HCT116 (cell line): ENCODE data around the gene TMEM120A. TPM values are rescaled to one million over a fixed set of nuclear protein-coding genes. Genes with fewer than 3 reads are reported as not detected.

Source experiments
- ATAC-seq: fragments of 200-7000 bp; cut with Tn5 transposase; 2 replicates; pipeline ENCODE4 v1.9.1; 2020; ENCODE audit warnings: mild to moderate bottlenecking, moderate library complexity
- BruUV-seq: library from RNA; stranded (reverse); fragments of 400-500 nt; replicated peaks from 2 replicates; lab custom pipeline; 2021; lab: Mats Ljungman, UMichigan
- CTCF ChIA-PET: fragments of 300-600 bp; sonication (Branson Sonifier 250); formaldehyde crosslinking; loops from one replicate; lab custom pipeline; 2021; ENCODE audit warnings: antibody characterized with exemption; lab: Charles Lee
- POLR2A ChIA-PET: fragments of 300-600, 350-600 bp; sonication (Branson Sonifier 250); formaldehyde crosslinking; loops from one replicate; lab custom pipeline; 2021; ENCODE audit warnings: antibody characterized with exemption; lab: Charles Lee
- RAD21 ChIA-PET, 2 experiments: fragments of 300-600 bp; sonication (Branson Sonifier 250); formaldehyde crosslinking; loops; one replicate each; lab custom pipeline; 2023; ENCODE audit warnings: low total read pairs in 2 of 2; ENCODE audit not compliant: uncharacterized antibody in 2 of 2, unreplicated experiment in 2 of 2, low non-redundant PET in 1 of 2; lab: Charles Lee
- DNase-seq: peaks from one replicate; pipeline ENCODE4 v3.0.0-alpha.2; 2010; ENCODE audit warnings: low read depth, low spot score
- H2AFZ ChIP-seq: fragments of 200-600 bp; shearing (Covaris generic), sonication (generic); 2 replicates; pipeline ENCODE4 v1.6.1; 2017; ENCODE audit warnings: low read depth, mixed run types, mixed read lengths, antibody characterized with exemption, low read length; ENCODE audit not compliant: poor library complexity, severe bottlenecking
- H3K27ac ChIP-seq: 2 replicates; pipeline ENCODE4 v1.5.1; 2012; ENCODE audit warnings: low read depth, low read length
- H3K27me3 ChIP-seq: fragments of 200-600 bp; sonication (generic); 2 replicates; pipeline ENCODE4 v1.6.1; 2016; ENCODE audit warnings: mixed run types, low read length, mixed read lengths; ENCODE audit not compliant: insufficient read depth
- H3K36me3 ChIP-seq, 2 experiments: fragments of 200-500 bp in 1 of 2; fragments of 200-600 bp in 1 of 2; sonication (Bioruptor generic) in 1 of 2; sonication (generic) in 1 of 2; 2 replicates each; pipeline versions ENCODE4 v1.5.1 to v1.6.1; 2014 to 2016; ENCODE audit warnings: low read length in 2 of 2, inconsistent platforms in 1 of 2, mixed read lengths in 1 of 2, mixed run types in 1 of 2; ENCODE audit not compliant: insufficient read depth in 2 of 2, control insufficient read depth in 1 of 2
- H3K4me1 ChIP-seq, 2 experiments: fragments of 200-600 bp in 1 of 2; sonication (generic) in 1 of 2; 2 replicates each; pipeline versions ENCODE4 v1.5.1 to v1.6.1; 2012 to 2017; ENCODE audit warnings: low read length in 2 of 2, inconsistent platforms in 1 of 2, mild to moderate bottlenecking in 1 of 2, mixed read lengths in 1 of 2, mixed run types in 1 of 2, moderate library complexity in 1 of 2; ENCODE audit not compliant: insufficient read depth in 2 of 2, control insufficient read depth in 1 of 2
- H3K4me2 ChIP-seq: fragments of 200-600 bp; sonication (generic); 2 replicates; pipeline ENCODE4 v1.6.1; 2017; ENCODE audit warnings: mixed run types, low read length, mixed read lengths
- H3K4me3 ChIP-seq, 2 experiments: fragments of 200-600 bp in 1 of 2; sonication (generic) in 1 of 2; replicated peaks in 1 of 2; 2 replicates each; pipeline ENCODE4 v1.5.1; 2011 to 2016; ENCODE audit warnings: low read length in 2 of 2, control low read depth in 1 of 2, low read depth in 1 of 2, mild to moderate bottlenecking in 1 of 2, mixed read lengths in 1 of 2, mixed run types in 1 of 2
- H3K79me2 ChIP-seq: fragments of 200-600 bp; sonication (generic); 2 replicates; pipeline ENCODE4 v1.6.1; 2017; ENCODE audit warnings: mild to moderate bottlenecking, mixed run types, low read length, moderate library complexity, mixed read lengths; ENCODE audit not compliant: insufficient read depth
- H3K9ac ChIP-seq: fragments of 200-600 bp; sonication (generic); 2 replicates; pipeline ENCODE4 v1.6.1; 2016; ENCODE audit warnings: low read length, mixed read lengths
- H3K9me2 ChIP-seq: fragments of 200-600 bp; sonication (generic), shearing (Covaris generic); 2 replicates; pipeline ENCODE4 v1.6.1; 2017; ENCODE audit warnings: mixed run types, mild to moderate bottlenecking, moderate library complexity; ENCODE audit not compliant: insufficient read depth
- H3K9me3 ChIP-seq, 2 experiments: fragments of 200-500 bp in 1 of 2; fragments of 200-600 bp in 1 of 2; sonication (Bioruptor generic) in 1 of 2; sonication (generic) in 1 of 2; 2 replicates each; pipeline ENCODE4 v1.6.1; 2014 to 2017; ENCODE audit warnings: low read length in 2 of 2, mixed read lengths in 2 of 2, inconsistent platforms in 1 of 2, low read depth in 1 of 2, mild to moderate bottlenecking in 1 of 2, mixed run types in 1 of 2, moderate library complexity in 1 of 2; ENCODE audit not compliant: control insufficient read depth in 1 of 2, insufficient read depth in 1 of 2
- H4K20me1 ChIP-seq: fragments of 200-600 bp; sonication (generic), shearing (Covaris generic); 2 replicates; pipeline ENCODE4 v1.6.1; 2017; ENCODE audit warnings: mixed run types, mild to moderate bottlenecking, moderate library complexity; ENCODE audit not compliant: insufficient read depth
- CBX3 ChIP-seq: IDR thresholded peaks from 2 replicates; pipeline ENCODE4 v1.6.1; 2012; ENCODE audit warnings: low read depth
- EGR1 ChIP-seq: IDR thresholded peaks from 2 replicates; pipeline ENCODE4 v1.6.1; 2012; ENCODE audit warnings: low read depth
- ELF1 ChIP-seq: IDR thresholded peaks from 2 replicates; pipeline ENCODE4 v1.6.1; 2012; ENCODE audit warnings: low read depth, borderline replicate concordance
- EZH2 ChIP-seq: fragments of 200-600 bp; sonication (generic); IDR thresholded peaks from 2 replicates; pipeline ENCODE4 v1.6.1; 2017; ENCODE audit warnings: antibody characterized with exemption, mixed run types
- EZH2phosphoT487 ChIP-seq: fragments of 200-600 bp; IDR thresholded peaks from 2 replicates; pipeline ENCODE4 v1.6.1; 2018; ENCODE audit warnings: antibody characterized with exemption, borderline replicate concordance
- FOSL1 ChIP-seq: IDR thresholded peaks from 2 replicates; pipeline ENCODE4 v1.6.1; 2012; ENCODE audit warnings: low read depth
- JUND ChIP-seq: IDR thresholded peaks from 2 replicates; pipeline ENCODE4 v1.6.1; 2012
- POLR2A ChIP-seq: IDR thresholded peaks from 2 replicates; pipeline ENCODE4 v1.7.0; 2011; ENCODE audit warnings: borderline replicate concordance; ENCODE audit not compliant: insufficient read depth, insufficient read length; ENCODE audit errors: extremely low read depth
- POLR2AphosphoS5 ChIP-seq: IDR thresholded peaks from 2 replicates; pipeline ENCODE4 v1.6.1; 2011; ENCODE audit warnings: mild to moderate bottlenecking, low read depth, low read length, moderate library complexity
- SIN3A ChIP-seq: IDR thresholded peaks from 2 replicates; pipeline ENCODE4 v1.6.1; 2012; ENCODE audit warnings: low read depth
- SP1 ChIP-seq: IDR thresholded peaks from 2 replicates; pipeline ENCODE4 v1.6.1; 2012; ENCODE audit warnings: low read depth
- SRF ChIP-seq: IDR thresholded peaks from 2 replicates; pipeline ENCODE4 v1.6.1; 2012; ENCODE audit warnings: low read depth
- YY1 ChIP-seq: IDR thresholded peaks from 2 replicates; pipeline ENCODE4 v1.6.1; 2011; ENCODE audit warnings: low read length, low read depth, moderate library complexity, mild to moderate bottlenecking; ENCODE audit not compliant: insufficient replicate concordance; ENCODE audit errors: extremely low read depth
- ZFX ChIP-seq: fragments of 450-650 bp; IDR thresholded peaks from 2 replicates; pipeline ENCODE4 v1.6.1; 2017
- ZNF274 ChIP-seq: fragments of 200-500 bp; sonication (Bioruptor generic); IDR thresholded peaks from 2 replicates; pipeline ENCODE4 v1.6.1; 2014; ENCODE audit warnings: mild to moderate bottlenecking, low read depth, low read length, inconsistent platforms
- intact Hi-C: fragments of 100-400 bp; cut with micrococcal nuclease; formaldehyde crosslinking; loops from 2 replicates; pipeline ENCODE4 v1.10.0; 2022
- total RNA-seq: library from RNA; stranded (reverse); gene quantifications from one replicate; pipeline ENCODE4 v1.2.1, GENCODE V29; 2021; ENCODE audit not compliant: unreplicated experiment
- TF ChIP-seq, protein P1 (sequence below), 3 experiments: fragments of 200-600 bp in 1 of 3; sonication (generic) in 1 of 3; IDR thresholded peaks in 2 of 3; conservative IDR thresholded peaks in 1 of 3; 2 replicates each; pipeline ENCODE4 v1.5.1; 2012 to 2017; ENCODE audit warnings: low read depth in 2 of 3, low read length in 2 of 3, antibody characterized with exemption in 1 of 3, borderline replicate concordance in 1 of 3, control low read depth in 1 of 3, mild to moderate bottlenecking in 1 of 3, mixed read lengths in 1 of 3, mixed run types in 1 of 3, moderate library complexity in 1 of 3; ENCODE audit not compliant: insufficient read depth in 1 of 3
- TF ChIP-seq, protein P2 (sequence below): IDR thresholded peaks from 2 replicates; pipeline ENCODE4 v1.6.1; 2012
- TF ChIP-seq, protein P3 (sequence below): IDR thresholded peaks from 2 replicates; pipeline ENCODE4 v1.6.1; 2012
- TF ChIP-seq, protein P4 (sequence below): IDR thresholded peaks from 2 replicates; pipeline ENCODE4 v1.6.1; 2012; ENCODE audit warnings: low read depth

Gene TMEM120A
- total RNA-seq, 1 experiment from 2014 or later = 25.9 TPM

DNA sequence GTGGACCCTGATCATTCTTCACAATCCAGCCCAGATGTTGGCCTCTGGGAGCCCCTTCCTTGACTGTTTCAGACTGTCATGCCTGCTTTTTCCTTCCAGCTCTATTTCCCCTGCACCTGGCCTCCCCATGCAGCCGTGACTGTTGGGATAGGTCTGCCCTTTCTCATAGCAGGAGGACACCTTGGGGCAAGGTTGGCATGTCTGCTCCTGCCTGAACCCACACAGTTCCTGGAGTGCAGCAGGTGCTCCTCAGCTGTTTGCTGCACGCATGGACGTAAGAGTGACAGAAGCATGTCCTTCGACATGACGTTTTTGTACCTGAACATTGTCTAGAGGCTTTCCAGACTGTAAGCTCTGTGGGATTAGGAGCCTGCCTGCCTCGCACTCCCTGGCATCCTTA is 55.5 kb downstream of the TMEM120A start (continued):
- TF ChIP-seq, protein P1, sequence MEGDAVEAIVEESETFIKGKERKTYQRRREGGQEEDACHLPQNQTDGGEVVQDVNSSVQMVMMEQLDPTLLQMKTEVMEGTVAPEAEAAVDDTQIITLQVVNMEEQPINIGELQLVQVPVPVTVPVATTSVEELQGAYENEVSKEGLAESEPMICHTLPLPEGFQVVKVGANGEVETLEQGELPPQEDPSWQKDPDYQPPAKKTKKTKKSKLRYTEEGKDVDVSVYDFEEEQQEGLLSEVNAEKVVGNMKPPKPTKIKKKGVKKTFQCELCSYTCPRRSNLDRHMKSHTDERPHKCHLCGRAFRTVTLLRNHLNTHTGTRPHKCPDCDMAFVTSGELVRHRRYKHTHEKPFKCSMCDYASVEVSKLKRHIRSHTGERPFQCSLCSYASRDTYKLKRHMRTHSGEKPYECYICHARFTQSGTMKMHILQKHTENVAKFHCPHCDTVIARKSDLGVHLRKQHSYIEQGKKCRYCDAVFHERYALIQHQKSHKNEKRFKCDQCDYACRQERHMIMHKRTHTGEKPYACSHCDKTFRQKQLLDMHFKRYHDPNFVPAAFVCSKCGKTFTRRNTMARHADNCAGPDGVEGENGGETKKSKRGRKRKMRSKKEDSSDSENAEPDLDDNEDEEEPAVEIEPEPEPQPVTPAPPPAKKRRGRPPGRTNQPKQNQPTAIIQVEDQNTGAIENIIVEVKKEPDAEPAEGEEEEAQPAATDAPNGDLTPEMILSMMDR (IDR thresholded peaks at IDR 0.05 in 2 of 3, conservative IDR thresholded peaks at IDR 0.05 in 1 of 3; ENCODE audit: borderline replicate concordance in 1 of 3, insufficient read depth in 1 of 3, low read depth in 2 of 3, low read length in 2 of 3) = no peak
- TF ChIP-seq JUND (no peak), EGR1 (no peak), SIN3A (no peak)

DNA sequence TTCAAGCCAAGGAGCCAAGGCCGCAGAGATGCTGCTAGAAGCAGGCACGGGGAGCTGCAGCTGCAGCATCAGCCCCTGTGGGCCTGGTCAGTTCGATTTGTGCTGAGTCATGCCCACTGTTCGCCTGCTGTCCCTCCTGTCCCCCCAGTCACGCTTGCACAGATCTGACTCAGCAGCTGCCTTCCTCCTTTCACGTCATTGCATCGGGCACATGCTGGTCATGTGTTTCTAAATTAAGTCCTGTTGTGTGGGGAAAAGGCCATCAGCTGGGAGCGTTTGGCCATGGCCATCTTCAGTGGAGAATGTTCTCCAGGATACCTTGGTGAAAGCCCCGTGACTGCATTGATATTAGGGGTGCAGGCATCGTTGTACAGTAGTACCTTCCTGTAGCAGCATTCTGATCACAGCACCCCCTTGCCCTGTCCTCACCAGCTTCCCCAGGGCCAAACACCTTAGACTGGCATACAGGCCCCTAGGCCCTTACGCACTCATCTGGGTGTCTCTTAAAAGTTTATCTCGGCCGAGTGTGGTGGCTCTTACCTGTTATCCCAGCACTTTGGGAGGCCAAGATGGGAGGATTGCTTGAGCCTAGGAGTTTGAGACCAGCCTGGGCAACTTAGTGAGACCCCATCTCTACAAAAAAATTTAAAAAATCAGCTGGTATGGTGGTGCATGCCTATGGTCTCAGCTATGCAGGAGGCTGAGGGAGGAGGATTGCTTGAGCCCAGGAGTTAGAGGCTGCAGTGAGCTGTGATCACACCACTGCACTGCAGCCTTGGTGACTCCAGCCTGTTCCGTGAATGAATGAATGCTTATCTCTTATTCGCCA is 56.2 kb downstream of the TMEM120A start:
- BruUV-seq = no TSS peak
- intact Hi-C loops = no loop called here
- Histone ChIP-seq H3K4me2 (no peak overlapping the region), H3K4me1 (peaks cover 24 to 32% of the 10 kb centered on the region in 2 experiments), H3K9me3 (no peaks in the 10 kb centered on the region), H2AFZ (no peak overlapping the region), H4K20me1 (no peaks in the 10 kb centered on the region), H3K27ac (peak overlapping the region; percentile 10; the same call in 1 of the 2 replicates), H3K4me3 (no peak overlapping the region), H3K9me2 (no peaks in the 10 kb centered on the region), H3K79me2 (peaks cover 24% of the 10 kb centered on the region), H3K36me3 (no peaks in the 10 kb centered on the region), H3K27me3 (no peaks in the 10 kb centered on the region), H3K9ac (no peak overlapping the region)
- ChIA-PET RAD21 (interaction anchor here in 1 of 2 experiments (0.6 kb wide), 1 partner anchor 82 kb away, joined by 4 read pairs; no protein-coding TSS in a partner anchor), POLR2A (interaction anchor here (1.2 kb wide), 1 partner anchor 23 kb away, joined by 5 read pairs; no protein-coding TSS in a partner anchor), CTCF (no interaction called here)
- ATAC-seq = no peak
- peak; percentile 61 for DNase-seq
- TF ChIP-seq FOSL1 (no peak), CBX3 (no peak), SP1 (peak; percentile 48), ZNF274 (no peak), EZH2phosphoT487 (no peak), POLR2AphosphoS5 (peak; percentile 31; the same call in 1 of the 2 replicates), YY1 (no peak), ELF1 (no peak), ZFX (no peak), EZH2 (no peak), SRF (no peak), POLR2A (no peak), SIN3A (no peak)
- TF ChIP-seq, protein P2, sequence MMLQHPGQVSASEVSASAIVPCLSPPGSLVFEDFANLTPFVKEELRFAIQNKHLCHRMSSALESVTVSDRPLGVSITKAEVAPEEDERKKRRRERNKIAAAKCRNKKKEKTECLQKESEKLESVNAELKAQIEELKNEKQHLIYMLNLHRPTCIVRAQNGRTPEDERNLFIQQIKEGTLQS = no peak
- TF ChIP-seq, protein P3, sequence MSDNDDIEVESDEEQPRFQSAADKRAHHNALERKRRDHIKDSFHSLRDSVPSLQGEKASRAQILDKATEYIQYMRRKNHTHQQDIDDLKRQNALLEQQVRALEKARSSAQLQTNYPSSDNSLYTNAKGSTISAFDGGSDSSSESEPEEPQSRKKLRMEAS = peak; percentile 88
- TF ChIP-seq, protein P4, sequence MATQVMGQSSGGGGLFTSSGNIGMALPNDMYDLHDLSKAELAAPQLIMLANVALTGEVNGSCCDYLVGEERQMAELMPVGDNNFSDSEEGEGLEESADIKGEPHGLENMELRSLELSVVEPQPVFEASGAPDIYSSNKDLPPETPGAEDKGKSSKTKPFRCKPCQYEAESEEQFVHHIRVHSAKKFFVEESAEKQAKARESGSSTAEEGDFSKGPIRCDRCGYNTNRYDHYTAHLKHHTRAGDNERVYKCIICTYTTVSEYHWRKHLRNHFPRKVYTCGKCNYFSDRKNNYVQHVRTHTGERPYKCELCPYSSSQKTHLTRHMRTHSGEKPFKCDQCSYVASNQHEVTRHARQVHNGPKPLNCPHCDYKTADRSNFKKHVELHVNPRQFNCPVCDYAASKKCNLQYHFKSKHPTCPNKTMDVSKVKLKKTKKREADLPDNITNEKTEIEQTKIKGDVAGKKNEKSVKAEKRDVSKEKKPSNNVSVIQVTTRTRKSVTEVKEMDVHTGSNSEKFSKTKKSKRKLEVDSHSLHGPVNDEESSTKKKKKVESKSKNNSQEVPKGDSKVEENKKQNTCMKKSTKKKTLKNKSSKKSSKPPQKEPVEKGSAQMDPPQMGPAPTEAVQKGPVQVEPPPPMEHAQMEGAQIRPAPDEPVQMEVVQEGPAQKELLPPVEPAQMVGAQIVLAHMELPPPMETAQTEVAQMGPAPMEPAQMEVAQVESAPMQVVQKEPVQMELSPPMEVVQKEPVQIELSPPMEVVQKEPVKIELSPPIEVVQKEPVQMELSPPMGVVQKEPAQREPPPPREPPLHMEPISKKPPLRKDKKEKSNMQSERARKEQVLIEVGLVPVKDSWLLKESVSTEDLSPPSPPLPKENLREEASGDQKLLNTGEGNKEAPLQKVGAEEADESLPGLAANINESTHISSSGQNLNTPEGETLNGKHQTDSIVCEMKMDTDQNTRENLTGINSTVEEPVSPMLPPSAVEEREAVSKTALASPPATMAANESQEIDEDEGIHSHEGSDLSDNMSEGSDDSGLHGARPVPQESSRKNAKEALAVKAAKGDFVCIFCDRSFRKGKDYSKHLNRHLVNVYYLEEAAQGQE = no peak
